C4-2B (cell line): ENCODE results near the gene TNFSF10.
"Not testable (repeated sequence)": the region's sequence is repeated elsewhere in the genome, so short reads cannot be mapped to it uniquely, and the experiment has no call there.

ENCODE experiments used
- ZFX ChIP-seq: fragments of 450-650 bp; IDR thresholded peaks from 2 replicates; pipeline ENCODE4 v1.6.1; 2017
- TF ChIP-seq, protein P1 (sequence below): fragments of 450-650 bp; conservative IDR thresholded peaks from 2 replicates; pipeline ENCODE4 v1.5.1; 2017; ENCODE audit warnings: mild to moderate bottlenecking

GRCh38 chr3:172521837-172522726, 1.1 kb downstream of the TNFSF10 start:
- TF ChIP-seq, protein P1, sequence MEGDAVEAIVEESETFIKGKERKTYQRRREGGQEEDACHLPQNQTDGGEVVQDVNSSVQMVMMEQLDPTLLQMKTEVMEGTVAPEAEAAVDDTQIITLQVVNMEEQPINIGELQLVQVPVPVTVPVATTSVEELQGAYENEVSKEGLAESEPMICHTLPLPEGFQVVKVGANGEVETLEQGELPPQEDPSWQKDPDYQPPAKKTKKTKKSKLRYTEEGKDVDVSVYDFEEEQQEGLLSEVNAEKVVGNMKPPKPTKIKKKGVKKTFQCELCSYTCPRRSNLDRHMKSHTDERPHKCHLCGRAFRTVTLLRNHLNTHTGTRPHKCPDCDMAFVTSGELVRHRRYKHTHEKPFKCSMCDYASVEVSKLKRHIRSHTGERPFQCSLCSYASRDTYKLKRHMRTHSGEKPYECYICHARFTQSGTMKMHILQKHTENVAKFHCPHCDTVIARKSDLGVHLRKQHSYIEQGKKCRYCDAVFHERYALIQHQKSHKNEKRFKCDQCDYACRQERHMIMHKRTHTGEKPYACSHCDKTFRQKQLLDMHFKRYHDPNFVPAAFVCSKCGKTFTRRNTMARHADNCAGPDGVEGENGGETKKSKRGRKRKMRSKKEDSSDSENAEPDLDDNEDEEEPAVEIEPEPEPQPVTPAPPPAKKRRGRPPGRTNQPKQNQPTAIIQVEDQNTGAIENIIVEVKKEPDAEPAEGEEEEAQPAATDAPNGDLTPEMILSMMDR, result not testable (repeated sequence)
- TF ChIP-seq ZFX, result not testable (repeated sequence)
